ENCODE measurements around the gene FLCN. TPM values are rescaled to one million over a fixed set of nuclear protein-coding genes. Genes with fewer than 3 reads are reported as not detected.
A peak's percentile ranks its signal among the peaks of the same experiment; 100 is the strongest.
"Not testable (repeated sequence)": the region's sequence is repeated elsewhere in the genome, so short reads cannot be mapped to it uniquely, and the experiment has no call there.

The FLCN gene
- total RNA-seq, 1 donor from 2014 or later: 75.0 TPM

GRCh38 chr17:17213775-17214174, 23.2 kb downstream of the FLCN start:
- DNase-seq: no peak

DNA sequence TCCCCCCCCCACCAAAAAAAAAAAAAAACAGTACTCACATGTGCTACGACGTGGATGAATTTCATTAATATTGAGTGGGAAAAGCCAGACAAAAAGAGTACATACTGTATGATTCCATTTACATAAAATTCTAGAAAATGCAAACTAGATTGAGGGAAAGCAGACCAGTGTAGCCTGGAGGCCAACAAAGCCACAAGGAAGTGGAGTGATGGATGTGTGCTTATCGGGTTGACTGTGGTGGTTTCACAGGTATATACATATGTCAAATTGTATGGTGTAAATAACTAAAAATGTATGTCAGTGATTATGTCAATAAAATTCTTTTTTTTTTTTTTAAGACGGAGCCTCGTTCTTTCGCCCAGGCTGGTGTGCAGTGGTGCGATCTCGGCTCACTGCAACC, 29.0 kb downstream of the FLCN start:
- DNase-seq: no peak

DNA sequence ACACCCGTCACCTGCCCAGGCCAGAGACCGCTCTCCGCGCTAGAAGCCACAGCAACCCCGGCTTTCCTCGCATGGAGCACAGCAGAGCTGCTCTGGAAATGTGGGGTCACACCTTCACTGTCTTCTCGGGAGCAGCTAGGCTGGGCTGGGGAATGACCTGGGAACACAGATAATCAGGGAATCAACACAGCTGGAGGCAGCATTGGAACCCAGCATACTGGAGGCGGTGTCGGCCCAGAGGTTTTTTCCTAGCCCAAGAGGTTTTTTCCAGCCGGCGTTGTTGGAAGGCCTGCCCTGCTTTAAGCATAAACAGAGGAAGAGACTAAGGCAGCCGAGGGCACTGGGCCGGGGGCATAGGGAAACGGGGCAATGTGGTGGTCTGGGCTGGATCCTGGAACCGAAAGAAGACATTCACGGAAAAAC, 30.0 kb downstream of the FLCN start:
- no peak for DNase-seq

GRCh38 chr17:17206124-17206912, 30.6 kb downstream of the FLCN start, which contains the start of gene PLD6:
Gene PLD6 (minus strand): TSS chr17:17206333. CDS start chr17:17206286, 47 bp downstream.
- peak; percentile 83 for DNase-seq

DNA sequence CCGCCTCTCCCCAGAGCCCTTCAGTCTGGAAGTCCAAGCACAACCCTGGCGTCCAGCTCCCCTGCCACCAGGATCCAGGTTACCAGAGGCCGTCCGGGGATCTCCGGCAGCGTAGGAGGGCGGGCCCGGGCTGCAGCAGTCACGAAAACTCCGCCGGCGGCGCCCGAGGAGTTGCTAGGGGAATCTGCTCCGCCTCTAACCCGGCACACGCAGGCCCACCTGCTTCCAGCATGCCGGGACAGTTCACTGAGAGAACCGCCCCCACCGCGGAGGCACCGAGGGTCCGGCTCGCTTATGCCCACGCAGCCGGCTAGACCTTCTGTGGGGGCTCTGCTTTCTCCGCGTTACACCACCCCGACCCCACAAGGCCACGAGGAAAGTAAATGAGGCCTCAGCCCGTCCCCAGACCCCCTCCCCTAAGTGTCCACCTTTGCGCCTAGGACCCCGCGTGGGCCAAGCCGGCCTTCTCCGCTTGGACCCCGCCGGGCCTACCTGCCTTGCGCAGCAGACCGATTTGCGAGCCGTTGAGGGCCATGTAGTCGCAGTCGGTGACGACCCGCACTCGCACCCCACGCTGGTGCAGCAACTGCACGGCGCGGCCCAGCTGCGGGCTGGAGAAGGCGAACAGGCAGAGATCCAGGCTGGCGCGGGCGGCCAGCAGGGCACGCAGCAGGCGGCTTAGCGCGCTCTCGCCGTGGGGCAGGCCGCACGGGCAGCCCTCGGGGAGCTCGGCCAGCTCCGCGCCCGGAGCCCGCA, 31.4 kb downstream of the FLCN start:
- peak; percentile 58 for DNase-seq

DNA sequence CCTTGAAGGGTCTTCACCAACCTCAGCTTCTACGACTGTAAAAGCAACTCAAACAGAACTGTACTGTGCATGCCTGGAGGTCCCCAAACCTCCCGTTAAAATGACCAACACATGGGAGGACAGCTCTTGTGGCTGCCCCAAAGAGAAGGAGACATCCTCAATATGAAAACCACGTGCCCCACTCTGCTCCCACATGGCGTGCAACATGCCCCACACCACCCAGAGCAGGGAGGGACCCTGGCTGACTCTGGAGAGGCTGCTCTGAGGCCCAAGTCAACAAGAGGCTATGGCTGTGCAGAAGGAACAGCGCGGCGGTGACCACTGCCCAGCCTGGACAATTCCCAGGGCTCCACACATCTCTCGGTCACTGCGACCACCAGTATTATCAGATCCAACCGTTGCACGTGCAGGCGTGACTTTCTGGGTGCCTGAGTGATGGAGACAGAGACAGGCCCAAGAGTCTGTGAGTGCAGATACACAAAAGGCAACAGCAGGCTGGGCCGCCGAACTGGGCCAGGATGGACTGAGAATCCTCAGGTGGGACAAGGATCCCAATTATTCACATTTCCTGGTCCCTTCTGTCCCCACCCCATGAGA, 32.2 kb downstream of the FLCN start:
- no peak for DNase-seq

DNA sequence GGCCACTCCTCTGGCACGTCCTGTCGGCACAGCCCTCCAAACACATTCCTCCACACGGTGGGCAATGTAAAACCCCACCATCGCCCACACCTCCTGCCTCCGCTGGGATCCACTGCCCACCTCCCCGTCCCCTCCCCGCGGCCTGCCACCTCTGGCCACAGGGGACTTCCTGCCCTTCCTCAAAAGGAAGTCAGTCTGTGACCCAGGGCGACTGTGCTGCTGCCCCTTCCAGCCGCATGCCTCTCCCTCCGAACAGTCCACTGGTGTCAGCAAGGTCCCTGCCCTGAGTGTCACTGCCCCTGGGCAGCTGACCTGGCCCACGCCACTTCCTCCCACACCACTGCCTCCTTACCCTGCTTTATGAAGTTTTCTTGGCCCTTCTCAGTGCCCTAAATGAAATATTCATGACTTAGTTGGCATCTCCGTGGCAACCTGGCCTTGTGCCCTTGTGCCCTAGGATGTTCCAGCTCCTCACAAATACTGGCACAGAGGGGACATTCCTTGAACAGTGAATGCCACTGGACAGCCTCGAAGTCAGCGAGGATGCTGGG, 32.9 kb downstream of the FLCN start:
- DNase-seq: no peak

GRCh38 chr17:17203173-17203730, 33.7 kb downstream of the FLCN start:
- DNase-seq: no peak

- DNase-seq: no peak
Measured at GRCh38 chr17:17201907-17202306, 35.1 kb downstream of the FLCN start.

GRCh38 chr17:17201271-17201670, 35.7 kb downstream of the FLCN start:
- no peak for DNase-seq

DNA sequence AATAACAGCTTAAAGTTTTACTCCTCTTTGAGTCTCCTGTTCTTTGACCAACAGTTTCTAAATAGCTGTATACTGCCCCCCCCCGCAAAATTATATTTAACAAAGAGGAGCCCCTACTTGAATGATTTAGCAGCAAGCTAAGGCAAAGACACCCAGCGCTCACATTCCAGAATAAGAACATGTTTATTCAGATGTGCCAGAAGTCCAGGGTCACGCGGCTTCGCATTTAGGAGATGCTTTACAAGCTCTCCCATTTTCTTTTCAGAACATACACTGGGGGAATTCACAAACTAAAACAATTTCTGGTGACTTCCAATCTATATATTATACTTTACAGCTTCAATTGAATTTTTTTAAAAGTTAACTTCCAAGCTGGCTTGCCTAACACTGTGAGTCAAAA, 36.1 kb downstream of the FLCN start:
- DNase-seq: no peak

- no peak for DNase-seq
Measured at GRCh38 chr17:17200311-17200710, 36.7 kb downstream of the FLCN start.

- no peak for DNase-seq
Measured at GRCh38 chr17:17198281-17198680, 38.7 kb downstream of the FLCN start.

- no peak for DNase-seq
Measured at GRCh38 chr17:17196776-17197175, 40.2 kb downstream of the FLCN start.

DNA sequence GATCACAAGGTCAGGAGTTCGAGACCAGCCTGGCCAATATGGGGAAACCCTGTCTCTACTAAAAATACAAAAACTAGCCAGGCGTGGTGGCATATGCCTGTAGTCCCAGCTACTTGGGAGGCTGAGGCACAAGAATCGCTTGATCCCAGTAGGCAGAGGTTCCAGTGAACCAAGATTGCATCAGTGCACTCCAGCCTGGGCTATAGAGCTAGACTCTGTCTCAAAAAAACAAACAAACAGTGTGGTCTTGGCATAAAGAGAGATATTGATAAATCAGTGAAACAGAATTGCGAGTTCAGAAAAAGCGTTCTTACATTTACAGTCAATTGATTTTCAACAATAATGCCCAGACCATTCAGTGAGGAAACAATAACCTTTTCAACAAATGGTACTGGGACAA, 41.5 kb downstream of the FLCN start:
- not testable (repeated sequence) for DNase-seq

DNA sequence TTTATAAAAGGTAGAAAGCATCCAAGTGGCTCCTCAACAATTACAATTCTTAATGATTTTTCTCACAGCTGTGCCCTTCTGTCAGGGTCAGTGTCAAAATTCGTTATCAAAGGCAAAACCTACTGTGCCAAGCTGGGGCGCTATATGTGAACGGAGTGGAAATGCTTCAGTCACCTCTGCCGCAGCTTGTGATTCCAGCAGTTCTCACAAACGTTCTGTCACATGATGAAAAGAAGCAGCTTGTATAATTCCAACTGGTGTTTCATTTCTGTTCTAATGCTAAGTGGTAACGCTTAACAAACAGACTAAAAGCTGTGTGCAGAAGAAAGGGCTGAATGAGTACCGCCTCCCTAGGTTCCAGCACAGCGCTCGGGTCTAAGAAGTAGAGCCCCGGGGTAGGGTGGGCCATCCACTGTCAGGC, 45.0 kb downstream of the FLCN start:
- peak; percentile 49 for DNase-seq

- peak; percentile 94 for DNase-seq
Measured at GRCh38 chr17:17191346-17191792, 45.6 kb downstream of the FLCN start.

- no peak for DNase-seq
Measured at GRCh38 chr17:17190188-17190587, 46.8 kb downstream of the FLCN start.

- no peak for DNase-seq
Measured at GRCh38 chr17:17189559-17189958, 47.4 kb downstream of the FLCN start.

- DNase-seq: no peak
Measured at GRCh38 chr17:17188586-17188985, 48.4 kb downstream of the FLCN start.

DNA sequence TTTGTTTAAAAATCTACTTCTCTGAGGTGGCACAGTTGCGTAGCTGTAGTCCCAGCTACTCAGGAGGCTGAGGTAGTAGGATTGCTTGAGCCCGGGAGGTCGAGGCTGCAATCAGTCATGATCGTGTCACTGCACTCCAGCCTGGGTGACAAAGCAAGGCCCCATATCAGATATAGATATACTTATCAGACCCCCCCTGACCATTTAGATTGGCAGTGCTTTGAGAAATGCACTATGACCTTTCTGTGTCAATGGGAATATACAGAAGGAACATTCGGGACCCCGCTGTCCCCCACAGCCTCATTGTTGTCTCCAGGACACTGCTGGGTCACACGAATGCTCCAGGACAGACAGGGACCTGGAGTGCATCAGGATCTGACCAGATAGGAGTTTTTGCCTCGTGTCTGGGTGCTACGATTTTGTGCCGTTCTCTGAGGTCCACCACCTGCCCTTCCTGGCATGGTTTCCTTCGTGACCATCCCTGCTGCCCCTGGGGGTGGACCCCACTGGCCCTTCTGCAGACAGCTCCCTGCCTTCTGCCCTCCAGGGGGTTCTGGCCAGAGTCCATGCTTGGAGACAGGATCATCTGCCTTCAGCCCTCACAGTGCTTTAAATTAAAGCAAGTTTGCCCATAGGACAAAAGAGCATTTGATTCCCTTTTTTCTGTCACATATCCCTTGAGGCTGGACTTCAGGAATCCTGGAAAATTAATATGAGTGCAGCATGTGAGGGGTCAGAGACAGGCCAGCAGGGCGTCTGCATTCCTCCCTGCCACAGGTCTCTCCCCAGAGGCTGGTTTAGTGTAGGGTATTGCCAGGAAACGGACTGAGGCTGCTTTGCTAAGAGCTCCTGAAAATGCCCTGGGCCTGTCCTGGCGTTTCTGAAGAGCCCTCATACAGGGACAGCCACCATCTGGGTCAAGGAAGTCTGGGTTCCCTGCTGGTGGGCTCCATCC, 50.1 kb downstream of the FLCN start:
- no peak for DNase-seq

- DNase-seq: no peak
Measured at GRCh38 chr17:17186051-17186450, 50.9 kb downstream of the FLCN start.

Measured in dermis blood vessel endothelial cell (primary cell).